Forelimb muscle (tissue), 1 donor: ENCODE measurements around the gene SPTB. TPM values are rescaled to one million over a fixed set of nuclear protein-coding genes. Genes with fewer than 3 reads are reported as not detected.

Experiments
- DNase-seq: peaks from one replicate; pipeline ENCODE4 v3.0.0-alpha.2; 2013; ENCODE audit warnings: low read depth
- polyA plus RNA-seq: library from polyadenylated mRNA; unstranded; fragments of 120-200 nt; gene quantifications from one replicate; pipeline ENCODE4 v1.2.1, GENCODE V29; 2013; ENCODE audit not compliant: insufficient read length

Gene SPTB
- polyA plus RNA-seq, 1 donor: 178 TPM

DNA sequence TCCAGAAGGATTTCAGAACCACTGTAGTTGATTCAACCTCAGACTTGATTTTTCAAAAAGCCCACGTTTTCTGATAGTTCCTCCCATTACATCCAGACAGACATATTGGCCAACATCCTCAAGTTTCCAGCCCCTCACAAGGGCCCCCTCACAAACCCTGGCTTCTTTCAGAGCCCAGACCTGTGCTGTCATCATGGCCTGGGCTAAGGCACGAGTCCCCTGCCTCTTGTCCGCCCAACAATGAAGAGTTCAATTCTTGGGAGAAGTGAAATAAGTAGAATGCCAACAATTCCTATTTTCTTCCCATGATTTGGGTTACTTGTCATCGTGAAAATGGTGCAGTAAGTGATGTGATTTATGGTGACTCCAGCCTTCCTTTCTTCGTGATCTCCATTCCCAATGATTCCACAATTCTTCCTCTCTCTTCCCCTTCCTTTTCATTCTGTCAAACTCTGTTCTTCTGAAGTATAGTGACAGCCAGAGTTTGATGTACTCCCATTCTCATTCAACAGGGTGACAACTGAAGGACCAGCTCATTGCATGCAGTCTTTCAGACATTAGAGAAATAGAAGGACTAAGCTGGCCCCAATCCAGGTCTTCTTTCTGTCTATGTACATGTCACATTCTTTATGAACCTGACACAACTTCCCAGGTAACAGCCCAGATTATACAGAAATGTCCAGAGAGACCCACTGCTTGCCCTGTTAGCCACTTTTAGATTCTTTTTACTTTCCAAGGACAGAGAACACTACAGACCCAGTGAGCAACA, 29.2 kb downstream of the SPTB start:
- no peak for DNase-seq

DNA sequence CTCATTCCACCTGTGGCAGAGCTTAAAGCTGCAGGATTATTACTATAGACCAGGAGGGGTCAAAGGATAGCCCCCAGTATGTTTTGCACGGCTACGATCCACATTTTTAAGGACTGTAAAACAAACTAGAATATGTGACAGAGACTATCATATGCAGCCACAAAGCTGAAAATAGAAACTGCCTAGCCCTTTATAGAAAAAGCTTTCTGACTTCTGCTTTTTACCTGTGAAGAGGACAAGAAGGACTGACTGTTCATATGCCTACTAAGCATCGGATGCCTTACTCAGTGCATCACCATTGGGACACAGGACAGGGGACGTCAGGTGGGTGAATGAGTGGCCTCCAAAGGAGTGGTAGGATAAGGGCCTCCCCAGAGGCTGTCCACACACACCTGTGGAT, 29.8 kb downstream of the SPTB start:
- DNase-seq: no peak

DNA sequence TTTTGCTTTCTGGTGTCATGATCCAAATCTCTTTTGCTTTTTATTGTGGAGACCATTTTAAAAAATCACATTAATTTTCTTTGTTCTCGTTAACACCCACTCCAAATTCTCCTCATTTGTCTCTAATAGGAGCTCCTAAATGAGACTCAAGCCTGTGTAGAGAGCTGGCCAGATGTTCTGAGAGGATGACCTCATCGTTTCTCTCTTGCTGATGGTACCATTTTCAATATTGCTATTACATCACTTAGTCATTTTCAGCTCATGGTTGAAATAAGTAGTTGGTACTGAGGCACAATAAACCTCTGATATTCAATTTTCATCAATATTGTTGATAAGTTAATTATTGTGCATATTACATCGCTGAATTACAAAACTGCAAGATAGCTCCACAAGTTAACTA, 31.5 kb downstream of the SPTB start:
- DNase-seq: no peak

DNA sequence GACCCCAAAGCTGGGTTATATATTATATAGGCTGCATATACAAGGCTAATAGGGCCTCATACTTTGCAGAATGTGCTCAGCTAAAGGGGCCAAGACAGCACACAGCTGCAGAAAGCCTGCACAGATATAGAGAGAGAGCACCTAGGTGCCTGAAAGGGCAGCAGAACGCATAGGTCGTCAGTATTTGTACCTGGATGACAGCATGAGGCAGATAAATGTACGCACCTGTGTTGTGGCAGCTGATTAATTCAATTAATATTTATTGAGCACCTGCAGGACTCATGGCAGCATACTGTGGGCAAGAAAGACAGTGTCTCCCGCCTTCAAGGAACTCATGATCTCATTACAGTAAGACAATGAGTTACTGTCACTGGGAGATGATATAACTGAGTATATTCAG, 33.4 kb downstream of the SPTB start:
- no peak for DNase-seq

DNA sequence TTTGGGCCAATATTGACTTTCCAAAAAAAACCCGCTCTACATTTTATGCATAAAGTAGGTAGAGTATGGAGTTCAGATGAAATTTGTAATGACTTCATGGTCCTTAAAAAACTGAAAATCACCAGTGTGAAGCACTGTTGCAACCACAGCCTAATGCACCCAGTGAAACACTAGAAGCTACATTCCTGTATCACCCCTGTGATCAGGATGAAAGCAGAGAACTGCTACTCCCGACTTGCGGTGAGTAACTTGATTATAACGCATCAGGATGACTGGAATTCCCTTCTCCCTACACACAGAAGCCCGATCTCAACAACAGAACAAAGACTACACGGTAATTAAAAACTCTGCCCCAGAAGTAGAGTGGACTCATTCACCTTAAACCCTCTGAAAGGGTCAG, 33.8 kb downstream of the SPTB start:
- DNase-seq: no peak

DNA sequence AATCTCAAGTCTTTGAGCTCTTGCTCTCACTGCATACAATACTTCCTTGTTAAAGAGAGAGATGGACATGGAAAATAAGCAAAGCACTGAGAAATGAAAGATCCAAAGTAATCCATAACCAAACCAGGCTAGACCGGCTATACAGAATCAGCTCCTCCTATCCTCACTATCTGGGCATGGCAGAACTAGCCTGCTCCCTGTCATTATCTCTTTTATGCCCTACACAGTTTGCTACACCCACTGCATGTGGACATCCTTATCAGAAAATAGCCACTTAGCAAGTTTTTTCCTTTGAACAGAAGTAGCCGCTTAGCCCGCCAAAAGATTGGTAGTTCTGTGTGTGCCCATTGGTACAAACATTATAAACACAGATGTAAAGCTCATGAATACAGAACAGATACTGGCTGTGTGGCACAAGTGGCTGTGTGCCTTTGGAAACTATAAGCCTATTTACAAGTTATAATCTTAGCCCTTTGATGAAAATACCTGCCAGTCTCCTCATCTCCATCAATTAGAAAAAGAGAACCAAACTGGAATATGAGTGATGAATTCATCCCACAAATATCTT, 34.7 kb downstream of the SPTB start:
- DNase-seq: no peak

DNA sequence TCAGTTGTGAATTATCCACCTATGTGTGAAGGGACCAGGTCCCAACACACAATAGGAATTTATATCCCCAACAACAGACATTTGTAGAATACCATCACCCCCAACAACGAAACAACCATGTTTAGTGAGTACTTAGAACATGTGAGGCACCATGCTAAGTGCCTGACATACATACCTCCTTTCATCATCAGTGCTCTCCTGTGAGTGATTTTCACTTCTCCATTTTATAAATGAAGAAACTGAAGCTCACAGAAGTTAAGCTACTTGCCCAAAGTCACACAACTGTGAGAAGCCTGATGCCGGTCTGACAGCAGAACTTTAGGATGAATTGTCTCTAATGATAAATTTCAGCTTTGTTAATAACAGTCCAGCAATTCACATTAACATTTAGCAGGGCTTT, 35.4 kb downstream of the SPTB start:
- no peak for DNase-seq

DNA sequence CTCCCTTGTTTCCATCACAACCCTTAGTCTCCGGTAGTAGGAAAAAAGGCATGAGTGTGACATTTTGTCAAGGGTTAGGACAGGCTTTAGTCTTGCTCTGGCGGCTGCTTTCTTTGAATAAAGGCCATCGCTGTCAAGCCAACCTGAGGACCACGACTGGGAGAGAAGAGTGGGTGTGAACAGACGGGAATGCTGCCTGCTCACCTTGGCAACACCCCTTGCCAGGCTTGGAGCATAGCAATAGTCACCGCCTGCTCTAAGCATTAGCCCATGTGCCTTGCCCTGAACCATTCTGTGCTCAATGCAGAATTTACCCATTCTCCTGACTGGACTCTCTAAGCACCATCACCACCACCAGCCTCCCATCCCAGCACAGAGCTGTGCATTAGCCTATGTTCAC, 36.2 kb downstream of the SPTB start:
- no peak for DNase-seq

DNA sequence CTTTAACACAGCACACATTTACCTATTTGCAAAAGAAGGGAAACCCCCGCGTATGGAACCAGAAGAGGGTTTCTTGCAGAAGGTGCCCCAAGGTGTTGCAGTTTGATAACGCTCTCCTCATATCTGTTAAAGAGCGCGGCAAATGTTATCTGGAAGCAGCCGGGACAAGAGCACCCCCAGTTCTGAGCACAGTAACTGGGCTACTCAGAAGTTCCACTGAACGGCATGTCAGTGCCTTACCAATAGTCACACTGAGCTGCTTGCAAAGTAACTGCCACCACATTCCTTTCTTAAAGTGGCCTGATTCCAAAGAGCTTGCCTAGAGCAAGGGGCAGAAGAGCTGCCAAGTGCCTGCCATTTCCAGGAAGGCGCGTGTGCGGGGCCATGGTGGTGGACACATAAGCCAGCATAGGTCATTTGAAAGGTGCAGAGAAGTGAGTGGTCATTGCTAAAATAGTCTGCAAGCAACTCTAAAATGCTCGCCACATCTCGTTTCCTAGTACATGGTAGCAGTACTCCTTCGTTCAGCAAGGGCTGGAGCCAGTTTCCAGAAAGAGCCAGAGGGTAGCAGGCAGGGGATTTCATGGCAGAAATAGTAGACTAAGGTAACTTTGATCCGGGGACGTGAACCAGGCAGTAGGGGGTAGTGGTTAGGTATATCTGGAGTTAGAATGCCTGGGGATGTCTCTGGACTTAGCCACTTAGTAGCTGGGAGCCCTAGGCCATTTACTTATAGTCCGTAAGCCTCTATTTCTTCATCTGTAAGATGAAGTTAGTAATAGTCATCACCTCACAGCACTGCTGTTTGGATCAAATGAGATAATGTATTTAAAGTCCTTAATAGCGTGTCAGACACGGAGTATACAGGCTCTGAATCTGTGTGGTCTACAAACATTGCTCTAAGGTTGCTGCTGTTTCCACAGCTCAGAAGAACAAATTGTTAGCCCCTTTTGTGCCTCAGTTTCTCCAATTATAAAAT, 37.6 kb downstream of the SPTB start:
- no peak for DNase-seq

DNA sequence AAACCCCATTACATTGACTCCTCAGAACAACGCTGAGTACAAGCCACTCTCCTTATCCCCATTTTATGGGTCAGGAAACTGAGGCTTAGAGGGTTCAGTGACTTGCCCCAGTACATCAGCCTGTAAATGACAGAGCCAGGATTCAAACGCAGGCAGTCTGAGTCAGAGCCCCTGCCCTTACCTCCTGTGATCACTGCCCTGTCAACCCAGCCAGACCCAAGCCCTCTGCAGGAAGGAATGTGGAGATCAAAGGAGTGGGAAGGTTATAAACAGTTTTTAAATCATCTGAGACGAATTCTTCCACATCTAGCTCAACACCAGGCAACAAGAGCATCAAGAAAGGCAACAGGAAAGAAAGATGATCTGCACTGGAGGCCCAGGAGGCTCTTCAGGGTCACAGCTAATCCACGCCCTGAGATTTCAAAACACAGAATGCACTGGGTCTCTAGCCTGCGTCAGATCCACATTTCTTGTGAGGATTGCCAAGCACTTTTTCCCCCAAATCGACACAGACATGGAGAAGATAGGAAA, 38.5 kb downstream of the SPTB start:
- no peak for DNase-seq

DNA sequence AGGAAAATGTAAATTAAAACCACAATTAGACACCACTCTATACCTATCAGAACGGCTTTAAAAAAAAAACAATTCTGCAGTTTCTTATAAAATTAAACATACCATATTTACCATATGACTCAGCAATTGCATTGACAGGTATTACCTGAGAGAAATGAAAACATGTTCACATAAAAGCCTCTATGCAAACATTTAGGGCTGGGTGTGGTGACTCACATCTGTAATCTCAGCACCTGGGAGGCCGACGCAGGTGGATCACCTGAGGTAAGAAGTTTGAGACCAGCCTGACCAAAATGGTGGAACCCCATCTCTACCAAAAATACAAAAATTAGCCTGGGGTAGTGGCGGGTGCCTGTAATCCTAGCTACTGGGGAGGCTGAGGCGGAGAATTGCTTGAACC, 41.1 kb downstream of the SPTB start:
- DNase-seq: no peak

DNA sequence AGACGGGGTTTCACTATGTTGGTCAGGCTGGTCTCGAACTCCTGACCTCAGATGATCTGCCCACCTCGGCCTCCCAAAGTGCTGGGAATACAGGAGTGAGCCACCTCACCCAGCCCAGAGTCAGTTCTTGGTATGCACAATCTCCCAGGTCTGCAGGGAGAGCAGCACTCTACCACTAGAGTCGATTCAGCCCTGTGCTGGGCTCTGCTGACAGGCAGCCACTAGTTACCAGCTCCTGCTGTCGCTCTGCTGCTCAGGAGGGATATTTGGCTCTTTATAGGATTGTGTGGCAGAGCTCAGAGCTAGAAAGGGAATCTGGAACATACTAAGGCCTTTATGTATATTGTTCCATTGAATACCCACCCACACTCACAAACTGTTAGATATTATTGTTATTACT, 44.3 kb downstream of the SPTB start:
- DNase-seq: no peak

DNA sequence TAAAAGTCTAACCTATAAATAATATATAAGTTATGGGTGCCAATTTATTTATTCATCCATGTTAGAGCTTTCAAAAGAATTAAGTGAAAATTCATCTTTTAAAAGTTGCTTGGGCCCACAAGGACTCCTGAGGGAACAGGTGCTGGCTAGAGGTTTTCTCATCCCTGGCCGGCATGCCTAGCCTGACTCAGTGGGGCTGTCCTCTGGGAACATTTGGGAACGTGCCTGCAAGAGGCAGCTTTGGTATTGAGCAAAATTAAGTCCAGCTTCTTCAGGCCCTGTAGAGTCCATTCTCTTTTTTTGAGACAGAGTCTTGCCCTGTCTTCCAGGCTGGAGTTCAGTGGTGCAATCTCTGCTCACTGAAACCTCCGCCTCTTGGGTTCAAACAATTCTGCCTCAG, 44.7 kb downstream of the SPTB start:
- no peak for DNase-seq

DNA sequence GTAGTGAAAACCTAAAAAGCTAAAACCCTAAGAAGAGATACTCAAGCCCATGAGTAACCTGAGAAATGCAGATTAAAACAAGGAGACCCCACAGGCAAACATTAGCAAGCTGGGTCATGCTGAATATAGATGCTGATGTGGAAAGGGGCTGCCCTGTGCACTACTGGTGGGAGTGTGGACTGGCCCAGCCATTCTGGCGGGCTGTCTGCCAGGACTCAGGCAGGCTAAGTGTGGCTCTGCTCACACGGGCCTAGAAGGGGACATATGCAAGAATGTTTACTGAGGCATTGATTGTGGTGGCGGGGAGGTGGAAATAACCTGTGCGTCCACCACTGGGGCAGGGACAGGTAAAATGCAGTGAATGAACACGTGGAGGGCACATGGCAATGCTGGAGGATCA, 48.3 kb downstream of the SPTB start:
- DNase-seq: no peak

DNA sequence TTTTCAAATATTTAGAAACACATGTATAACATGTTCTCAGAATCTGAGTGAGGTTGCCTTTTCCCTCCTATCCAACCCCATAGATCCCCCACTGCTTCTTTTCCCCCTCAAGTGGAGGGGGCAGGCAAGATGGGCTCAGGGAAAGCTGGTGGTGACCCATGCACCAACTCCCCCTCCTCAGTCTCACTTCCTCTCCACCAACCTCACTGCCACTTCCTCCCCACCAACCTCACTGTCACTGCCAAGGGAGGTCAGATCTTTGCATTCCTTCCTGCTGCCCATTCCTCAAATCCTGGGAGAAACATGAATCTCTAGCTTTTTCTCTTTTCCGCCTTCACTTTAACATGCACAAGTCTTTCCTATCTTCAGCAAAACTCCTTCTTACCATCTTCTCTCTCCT, 48.7 kb downstream of the SPTB start:
- no peak for DNase-seq

DNA sequence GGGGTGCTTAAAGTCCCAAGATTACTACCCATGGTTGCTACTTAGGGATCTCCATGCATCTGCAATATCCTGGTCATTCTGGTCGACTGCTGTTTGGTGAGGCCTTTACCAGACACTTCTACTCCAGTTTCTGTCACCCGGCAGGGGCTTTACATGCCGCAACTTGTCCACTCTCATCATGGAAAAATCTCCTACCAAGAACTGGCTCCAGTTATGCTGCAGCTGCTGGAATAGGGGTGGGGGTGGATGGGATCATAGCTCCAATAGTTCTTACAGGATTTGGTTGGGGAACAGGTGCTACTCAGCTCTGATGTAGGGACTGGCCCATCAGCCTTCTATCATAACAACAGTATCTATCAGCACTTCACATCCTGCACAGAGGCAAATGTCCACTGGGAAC, 51.6 kb downstream of the SPTB start:
- no peak for DNase-seq

DNA sequence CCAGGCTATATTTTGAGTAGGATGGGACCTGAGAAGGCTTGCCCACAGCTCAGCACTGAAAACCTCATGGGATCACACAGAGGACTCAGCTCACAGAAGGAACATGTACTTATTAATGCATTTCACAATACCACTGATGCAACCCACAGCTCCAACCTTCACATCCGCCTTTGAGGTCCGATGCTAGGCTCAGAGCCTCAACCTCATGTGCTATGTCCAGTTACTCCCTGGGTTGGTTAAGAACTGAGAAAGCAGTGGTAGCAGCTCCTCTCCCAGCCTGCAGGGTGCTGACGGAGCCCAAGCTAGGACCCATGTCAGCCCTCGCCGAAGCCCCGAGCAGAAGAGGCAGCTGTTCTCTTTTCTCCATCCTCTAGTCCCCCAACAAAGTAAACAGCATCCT, 52.9 kb downstream of the SPTB start:
- no peak for DNase-seq

DNA sequence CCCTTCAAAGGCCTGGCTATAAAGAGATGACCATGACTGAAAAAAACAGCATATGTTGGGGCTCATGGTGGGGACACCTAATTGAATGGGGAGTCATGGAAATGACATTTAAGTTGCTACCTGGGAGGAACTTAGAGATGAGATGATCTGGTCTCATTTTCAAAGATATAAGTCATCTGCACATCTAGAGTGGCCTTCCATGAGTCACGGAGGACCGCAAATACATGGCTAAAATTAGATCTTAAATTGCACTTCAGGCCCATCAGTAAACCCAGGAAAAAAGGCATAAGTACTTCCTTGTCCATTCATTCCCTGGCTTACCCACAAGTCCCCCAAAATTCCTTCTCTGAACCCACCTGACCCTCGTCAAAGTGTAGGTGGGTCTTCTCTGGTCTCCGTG, 53.4 kb downstream of the SPTB start:
- no peak for DNase-seq

DNA sequence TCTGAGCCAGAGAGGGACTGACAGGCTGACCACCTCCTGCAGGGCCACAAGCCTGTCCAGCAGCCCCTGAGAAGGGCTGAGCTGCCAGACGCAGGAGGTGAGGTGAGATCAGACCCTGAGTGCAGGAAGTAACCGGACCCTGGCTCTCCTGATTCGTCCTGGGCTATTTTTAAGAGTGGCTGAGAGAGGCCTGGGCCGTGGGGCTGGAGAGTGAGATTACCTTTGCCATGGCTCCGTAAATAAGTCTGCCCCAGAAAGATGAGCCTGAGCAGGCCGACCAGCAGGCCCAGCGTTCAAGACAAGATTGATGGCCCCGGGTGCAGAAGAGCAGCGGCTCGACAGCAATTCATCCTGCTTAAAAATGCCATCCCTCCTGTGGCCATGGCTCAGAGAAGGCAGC, 54.2 kb downstream of the SPTB start:
- no peak for DNase-seq

DNA sequence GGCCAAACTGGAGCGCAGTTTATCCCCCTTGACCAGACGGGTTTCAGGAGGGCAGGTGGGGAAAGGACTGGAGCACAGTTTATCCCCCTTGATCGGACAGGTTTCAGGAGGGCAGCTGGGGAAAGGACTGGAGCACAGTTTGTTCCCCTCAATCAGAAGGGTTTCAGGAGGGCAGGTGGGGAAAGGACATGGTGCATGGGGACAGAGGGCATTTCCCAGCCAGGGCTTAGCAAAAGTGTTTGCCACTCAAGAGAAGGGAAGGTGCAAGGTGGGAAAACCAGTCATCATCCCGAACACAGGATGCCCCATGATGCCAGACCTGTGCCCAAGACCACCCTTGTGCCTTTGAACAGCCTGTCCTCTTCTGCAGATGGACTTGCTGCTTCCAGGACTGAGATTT, 54.7 kb downstream of the SPTB start:
- DNase-seq: no peak

DNA sequence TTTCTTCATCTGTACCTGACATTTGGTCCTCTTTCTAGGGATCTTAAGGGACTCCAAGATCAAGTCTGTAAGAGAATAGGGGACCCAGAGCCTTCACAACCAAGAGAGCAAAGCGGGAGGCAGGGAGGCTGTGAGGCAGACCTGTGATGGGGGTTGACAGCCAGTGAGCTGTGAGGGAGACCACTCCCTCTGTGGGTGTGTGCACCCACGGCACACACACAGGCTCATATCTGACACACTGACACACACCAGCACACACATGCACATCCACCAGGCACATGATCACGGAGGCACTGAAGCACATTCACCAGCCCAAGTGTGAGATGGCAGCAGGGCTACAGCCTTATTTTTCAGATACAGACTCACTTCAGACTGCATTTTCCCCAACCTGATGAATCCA, 55.2 kb downstream of the SPTB start:
- DNase-seq: no peak

DNA sequence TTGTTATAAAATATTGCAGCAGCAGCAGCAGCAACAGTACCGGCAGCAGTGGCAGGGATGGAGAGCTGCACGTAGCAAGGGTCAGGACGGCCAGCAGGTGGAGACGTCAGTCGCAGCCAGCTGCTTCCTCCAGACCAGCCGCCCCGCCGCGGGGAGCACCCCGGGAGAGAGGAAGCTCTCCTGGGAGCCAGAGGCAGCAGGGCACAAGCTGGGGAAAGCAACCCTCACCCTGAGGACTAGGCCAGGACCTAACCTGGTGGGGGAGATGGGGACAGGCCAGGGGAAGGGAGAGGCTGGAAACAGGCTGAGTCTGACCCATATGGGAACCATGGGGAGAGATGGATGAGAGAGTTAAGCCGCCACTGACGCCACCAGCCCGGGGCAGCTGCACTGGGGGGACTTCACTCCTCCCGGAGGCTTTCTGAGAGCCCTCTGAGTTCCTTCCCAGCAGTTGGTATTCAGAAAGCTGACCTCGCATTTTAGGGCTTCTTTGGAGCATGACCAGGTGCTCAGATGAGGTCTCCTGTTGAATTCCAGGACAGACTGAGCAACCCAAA, 56.3 kb downstream of the SPTB start:
- peak; percentile 31 for DNase-seq
